Measurements from ENCODE around the gene CCN5. TPM values are rescaled to one million over a fixed set of nuclear protein-coding genes. Genes with fewer than 3 reads are reported as not detected.

Gene CCN5
- total RNA-seq, 2 donors from 2014 or later, result 0.84 to 2.9 TPM

- Histone ChIP-seq H3K36me3 (no peaks in the 10 kb centered on the region), H3K4me3 (no peak overlapping the region), H3K27ac (no peak overlapping the region), H3K9me3 (no peaks in the 10 kb centered on the region), H3K4me1 (no peaks in the 10 kb centered on the region), H3K9ac (ENCODE audit: low read depth in 2 of 2, low read length in 2 of 2) (no peak overlapping the region), H3K27me3 (no peaks in the 10 kb centered on the region)
- TF ChIP-seq, protein P1, sequence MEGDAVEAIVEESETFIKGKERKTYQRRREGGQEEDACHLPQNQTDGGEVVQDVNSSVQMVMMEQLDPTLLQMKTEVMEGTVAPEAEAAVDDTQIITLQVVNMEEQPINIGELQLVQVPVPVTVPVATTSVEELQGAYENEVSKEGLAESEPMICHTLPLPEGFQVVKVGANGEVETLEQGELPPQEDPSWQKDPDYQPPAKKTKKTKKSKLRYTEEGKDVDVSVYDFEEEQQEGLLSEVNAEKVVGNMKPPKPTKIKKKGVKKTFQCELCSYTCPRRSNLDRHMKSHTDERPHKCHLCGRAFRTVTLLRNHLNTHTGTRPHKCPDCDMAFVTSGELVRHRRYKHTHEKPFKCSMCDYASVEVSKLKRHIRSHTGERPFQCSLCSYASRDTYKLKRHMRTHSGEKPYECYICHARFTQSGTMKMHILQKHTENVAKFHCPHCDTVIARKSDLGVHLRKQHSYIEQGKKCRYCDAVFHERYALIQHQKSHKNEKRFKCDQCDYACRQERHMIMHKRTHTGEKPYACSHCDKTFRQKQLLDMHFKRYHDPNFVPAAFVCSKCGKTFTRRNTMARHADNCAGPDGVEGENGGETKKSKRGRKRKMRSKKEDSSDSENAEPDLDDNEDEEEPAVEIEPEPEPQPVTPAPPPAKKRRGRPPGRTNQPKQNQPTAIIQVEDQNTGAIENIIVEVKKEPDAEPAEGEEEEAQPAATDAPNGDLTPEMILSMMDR (IDR thresholded peaks at IDR 0.05), result no peak
- intact Hi-C loops (cut with DNase I), result loop anchor here (5.0 to 10.0 kb wide), 2 partner anchors 180 to 472 kb away; partner anchors contain the start of gene OSER1
- no peak for DNase-seq
Observed at GRCh38 chr20:44686934-44687333, 28.2 kb upstream of the CCN5 start.

DNA sequence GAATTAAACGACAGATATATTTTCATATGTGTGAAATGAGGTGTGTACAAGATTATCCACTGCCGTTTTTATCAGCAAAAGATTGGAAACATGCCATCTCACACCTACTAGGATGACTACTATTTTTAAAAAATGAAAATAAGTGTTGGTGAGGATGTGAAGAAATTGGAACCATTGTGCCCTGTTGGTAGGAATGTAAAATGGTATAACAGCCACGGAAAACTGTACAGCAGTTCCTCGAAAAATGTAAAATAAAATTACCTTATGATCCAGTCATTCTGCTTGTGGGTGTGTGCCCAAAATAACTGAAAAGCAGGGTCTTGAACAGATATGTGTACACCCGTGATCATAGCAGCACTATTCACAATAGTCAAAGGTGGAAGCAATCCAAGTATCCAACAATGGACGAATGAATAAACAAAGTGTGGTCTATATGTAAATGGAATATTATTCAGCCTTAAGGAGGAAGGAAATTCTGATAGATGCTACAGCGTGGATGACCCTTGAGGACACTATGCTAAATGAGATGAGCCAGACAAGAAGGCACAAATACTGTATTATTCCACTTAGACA is 27.0 kb upstream of the CCN5 start:
- TF ChIP-seq, protein P1 (IDR thresholded peaks at IDR 0.05), result no peak
- H3K27me3 ChIP-seq, result no peaks in the 10 kb centered on the region
- no peaks in the 10 kb centered on the region for H3K4me1 ChIP-seq
- no peaks in the 10 kb centered on the region for H3K9me3 ChIP-seq
- no peak overlapping the region for H3K27ac ChIP-seq
- H3K4me3 ChIP-seq, result no peak overlapping the region
- no peak overlapping the region for H3K9ac ChIP-seq (ENCODE audit: low read depth in 2 of 2, low read length in 2 of 2)
- no peak for DNase-seq
- H3K36me3 ChIP-seq, result no peaks in the 10 kb centered on the region
- intact Hi-C loops (cut with DNase I), result loop anchor here (5.0 to 10.0 kb wide), 2 partner anchors 179 to 473 kb away; partner anchors contain the start of gene OSER1

- H3K9me3 ChIP-seq, result no peaks in the 10 kb centered on the region
- intact Hi-C loops (cut with DNase I), result loop anchor here (5.0 to 10.0 kb wide), 2 partner anchors 177 to 475 kb away; partner anchors contain the start of gene OSER1
- no peak overlapping the region for H3K9ac ChIP-seq (ENCODE audit: low read depth in 2 of 2, low read length in 2 of 2)
- H3K27ac ChIP-seq, result no peak overlapping the region
- H3K4me1 ChIP-seq, result no peaks in the 10 kb centered on the region
- no peaks in the 10 kb centered on the region for H3K36me3 ChIP-seq
- TF ChIP-seq, protein P1 (IDR thresholded peaks at IDR 0.05), result no peak
- H3K4me3 ChIP-seq, result no peak overlapping the region
- no peak for DNase-seq
- H3K27me3 ChIP-seq, result no peaks in the 10 kb centered on the region
Observed at GRCh38 chr20:44689809-44690208, 25.4 kb upstream of the CCN5 start.

DNA sequence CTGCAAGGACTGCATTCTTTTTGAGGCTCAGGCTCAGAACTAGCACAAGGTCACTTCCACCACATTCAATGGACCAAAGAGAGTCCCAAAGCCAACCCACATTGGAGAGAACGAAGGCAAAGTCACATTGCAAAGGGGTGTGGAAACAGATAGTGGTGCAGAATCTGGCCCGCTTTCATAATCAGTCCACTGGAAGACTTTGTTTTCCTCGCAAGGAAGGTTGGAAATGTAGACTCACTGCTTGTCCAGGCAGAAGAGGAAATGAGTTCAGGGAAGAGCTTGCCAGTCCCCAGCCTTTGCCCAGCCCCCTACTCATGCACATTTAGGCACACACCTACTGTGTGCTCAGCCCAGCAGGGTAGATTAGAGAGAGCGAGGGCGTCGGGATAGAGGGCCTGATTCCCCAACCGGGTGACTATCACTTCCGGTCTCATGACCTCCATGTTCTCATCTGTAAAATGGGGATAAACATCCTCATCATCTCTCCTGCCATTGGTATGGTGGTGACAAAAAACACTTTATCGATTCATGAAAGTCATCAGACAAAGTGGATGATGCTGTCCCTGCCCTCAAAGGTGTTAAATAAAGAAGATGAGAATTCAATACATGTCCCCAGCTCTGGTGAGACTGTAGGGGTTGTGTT is 24.3 kb upstream of the CCN5 start:
- H3K36me3 ChIP-seq, result no peaks in the 10 kb centered on the region
- TF ChIP-seq, protein P1 (IDR thresholded peaks at IDR 0.05), result no peak
- no peak overlapping the region for H3K9ac ChIP-seq (ENCODE audit: low read depth in 2 of 2, low read length in 2 of 2)
- no peaks in the 10 kb centered on the region for H3K9me3 ChIP-seq
- intact Hi-C loops (cut with DNase I), result no loop called here
- no peak overlapping the region for H3K27ac ChIP-seq
- H3K4me1 ChIP-seq, result no peaks in the 10 kb centered on the region
- DNase-seq, result no peak
- H3K4me3 ChIP-seq, result no peak overlapping the region
- H3K27me3 ChIP-seq, result no peaks in the 10 kb centered on the region

- no peaks in the 10 kb centered on the region for H3K4me1 ChIP-seq
- no peak overlapping the region for H3K9ac ChIP-seq (ENCODE audit: low read depth in 2 of 2, low read length in 2 of 2)
- H3K4me3 ChIP-seq, result no peak overlapping the region
- DNase-seq, result no peak
- no peaks in the 10 kb centered on the region for H3K36me3 ChIP-seq
- intact Hi-C loops (cut with DNase I), result no loop called here
- H3K27me3 ChIP-seq, result no peaks in the 10 kb centered on the region
- H3K27ac ChIP-seq, result no peak overlapping the region
- TF ChIP-seq, protein P1 (IDR thresholded peaks at IDR 0.05), result no peak
- no peaks in the 10 kb centered on the region for H3K9me3 ChIP-seq
Observed at GRCh38 chr20:44691424-44692423, 23.4 kb upstream of the CCN5 start.

Data from colonic mucosa (tissue), 4 donors.